Ramos (cell line): Measurements from ENCODE around the gene CD28.

Experiments used
- in situ Hi-C: fragments of 300-500 bp; cut with MboI; formaldehyde crosslinking; loops from one replicate; pipeline ENCODE4 v1.14.3; 2022; ENCODE audit warnings: low sequenced_read_pairs; ENCODE audit not compliant: unreplicated experiment

CD28 gene

GRCh38 chr2:203706403-203706802, at the start of gene CD28:
CD28 (plus strand) TSS chr2:203706639; CDS start chr2:203706697, 58 bp downstream.
- in situ Hi-C loops: no loop called here

DNA sequence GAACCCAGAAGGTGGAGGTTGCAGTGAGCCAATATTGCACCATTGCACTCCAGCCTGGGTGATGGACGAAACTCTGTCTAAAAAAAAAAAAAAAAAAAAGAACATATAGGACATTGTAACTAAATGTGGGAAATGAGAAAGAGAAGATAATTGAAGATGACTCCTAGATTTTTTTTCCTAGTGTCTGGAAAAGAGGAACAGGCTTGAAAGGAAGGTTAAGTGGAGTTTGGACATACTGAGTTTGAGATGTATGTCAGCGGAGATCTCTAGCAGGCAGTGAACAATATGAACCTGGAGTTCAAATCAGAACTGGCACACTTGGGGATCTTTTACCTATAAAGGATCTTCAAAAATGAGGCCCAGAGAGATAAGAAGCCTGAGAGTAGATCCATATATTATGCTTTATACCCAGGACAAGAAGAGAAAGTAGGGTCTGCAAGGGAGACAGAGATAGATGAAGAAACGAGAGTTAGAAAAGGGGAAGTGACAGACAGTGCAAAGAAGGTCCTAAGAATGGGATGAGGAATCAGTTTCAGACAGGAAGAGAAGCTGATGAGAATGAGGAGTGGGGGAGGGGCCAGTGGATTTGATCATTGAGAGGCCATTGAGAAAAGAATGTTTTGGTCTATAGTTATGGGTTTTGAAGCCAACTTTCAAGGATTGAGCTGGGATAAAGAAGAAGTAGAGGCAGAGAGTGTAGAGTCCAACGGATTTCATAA, 46.9 kb upstream of the CD28 start:
- in situ Hi-C loops: loop anchor here (25.0 kb wide), 1 partner anchor 422 kb away; the partner anchor contains the start of gene CYP20A1

DNA sequence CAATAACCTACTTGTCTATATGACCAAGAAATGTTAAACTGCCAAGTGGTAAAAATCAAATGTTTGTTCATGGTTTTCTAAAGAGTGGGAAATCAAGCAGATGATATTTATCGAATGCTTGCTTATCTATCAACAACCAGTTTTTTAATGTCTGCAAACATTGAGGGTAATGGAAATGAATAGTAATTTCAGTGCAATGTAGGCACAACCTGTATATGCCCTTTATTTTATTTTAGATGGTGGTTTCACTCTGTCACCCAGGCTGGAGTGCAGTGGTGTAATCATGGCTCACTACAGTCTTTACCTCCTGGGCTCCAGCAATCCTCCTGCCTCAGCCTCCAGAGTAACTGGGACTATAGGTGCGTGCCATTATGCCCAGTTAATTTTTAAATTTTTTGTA, 46.0 kb upstream of the CD28 start:
- in situ Hi-C loops: loop anchor here (25.0 kb wide), 1 partner anchor 423 kb away; the partner anchor contains the start of gene CYP20A1

- in situ Hi-C loops: loop anchor here (25.0 kb wide), 1 partner anchor 424 kb away; the partner anchor contains the start of gene CYP20A1
Measured at GRCh38 chr2:203661279-203661908, 45.0 kb upstream of the CD28 start.

- in situ Hi-C loops: loop anchor here (25.0 kb wide), 1 partner anchor 425 kb away; the partner anchor contains the start of gene CYP20A1
Measured at GRCh38 chr2:203662487-203662886, 44.0 kb upstream of the CD28 start.

DNA sequence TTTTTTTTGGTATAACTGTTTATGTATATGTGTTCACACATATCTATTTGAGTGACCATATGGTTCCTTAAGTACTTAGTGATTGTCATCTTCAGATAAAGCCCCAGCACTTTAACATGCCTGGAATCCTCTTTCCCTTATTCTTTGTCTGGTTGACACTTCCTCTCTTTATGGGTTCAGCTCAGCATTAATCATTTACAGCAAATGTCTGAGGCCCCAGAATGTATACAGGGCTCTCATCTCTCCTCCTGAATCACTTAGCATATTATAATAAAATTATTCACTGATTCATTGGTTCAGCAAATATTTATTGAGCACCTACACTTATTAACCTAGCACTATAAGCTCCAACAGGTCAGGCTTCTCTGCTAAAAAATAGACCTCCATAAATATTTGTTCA, 43.5 kb upstream of the CD28 start:
- in situ Hi-C loops: loop anchor here (25.0 kb wide), 1 partner anchor 426 kb away; the partner anchor contains the start of gene CYP20A1

DNA sequence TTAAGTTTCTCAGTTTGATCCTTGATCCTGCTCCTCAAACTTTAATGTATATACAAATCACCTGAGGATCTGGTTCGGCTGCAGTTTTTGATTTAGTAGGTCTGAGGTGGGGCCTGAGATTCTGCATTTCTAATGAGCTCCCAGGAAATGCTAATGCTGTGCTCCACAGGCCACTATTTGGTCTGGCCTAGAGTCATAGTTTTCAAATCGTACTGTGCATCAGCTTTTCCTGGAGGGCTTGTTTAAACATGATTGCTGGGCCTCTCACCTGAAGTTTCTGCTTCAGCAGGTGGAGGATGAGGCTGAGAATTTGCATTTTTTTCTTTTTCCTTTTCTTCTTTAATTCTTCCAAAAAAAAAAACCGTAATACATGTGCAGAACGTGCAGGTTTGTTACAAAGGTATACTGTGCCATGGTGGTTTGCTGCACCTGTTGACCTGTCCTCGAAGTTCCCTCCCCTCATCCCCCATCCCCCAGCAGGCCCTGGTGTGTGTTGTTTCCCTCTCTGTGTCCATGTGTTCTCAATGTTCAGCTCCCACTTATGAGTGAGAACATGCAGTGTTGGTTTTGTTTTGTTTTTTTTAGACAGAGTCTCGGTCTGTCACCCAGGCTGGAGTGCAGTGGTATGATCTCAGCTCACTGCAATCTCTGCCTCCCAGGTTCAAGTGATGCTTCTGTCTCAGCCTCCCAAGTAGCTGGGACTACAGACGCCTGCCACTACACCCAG, 42.2 kb upstream of the CD28 start:
- in situ Hi-C loops: loop anchor here (25.0 kb wide), 1 partner anchor 427 kb away; the partner anchor contains the start of gene CYP20A1

DNA sequence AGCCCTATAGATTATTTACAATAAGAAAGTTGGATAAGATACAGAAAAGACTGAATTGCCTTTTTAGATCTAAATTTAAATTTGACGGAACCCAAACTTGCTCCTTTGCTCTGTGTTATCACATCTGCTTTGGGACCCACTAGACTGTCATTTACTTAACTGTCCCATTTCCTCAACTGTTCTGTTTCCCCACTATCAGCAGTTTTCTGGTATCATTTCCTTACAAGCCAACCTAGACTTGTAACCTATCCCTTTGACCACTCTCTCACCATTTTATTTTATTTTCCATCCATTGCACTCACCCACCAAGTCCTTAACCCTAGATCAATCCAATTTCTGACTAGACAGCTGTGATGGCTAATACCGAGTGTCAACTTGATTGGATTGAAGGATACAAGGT, 38.6 kb upstream of the CD28 start:
- in situ Hi-C loops: loop anchor here (25.0 kb wide), 1 partner anchor 431 kb away; the partner anchor contains the start of gene CYP20A1

DNA sequence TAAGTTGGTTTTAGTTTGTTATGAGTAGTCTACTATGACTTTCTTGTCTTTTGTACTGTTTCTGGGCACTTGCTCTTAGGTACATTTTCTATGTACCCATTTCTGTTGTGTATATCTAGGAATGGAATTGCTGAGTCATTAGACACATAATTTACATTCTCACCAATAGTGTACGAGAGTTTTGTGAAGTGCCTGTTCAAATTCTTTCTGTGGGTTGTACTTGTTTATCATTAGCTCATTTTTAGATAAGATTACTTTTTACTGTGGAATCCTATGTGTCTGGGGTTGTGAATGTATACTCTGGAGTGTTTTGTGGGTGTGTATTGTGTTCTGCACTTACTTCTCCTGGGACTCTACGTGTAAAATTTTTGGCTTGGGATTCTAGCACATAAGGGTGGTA, 36.6 kb upstream of the CD28 start:
- in situ Hi-C loops: loop anchor here (25.0 kb wide), 1 partner anchor 433 kb away; the partner anchor contains the start of gene CYP20A1

DNA sequence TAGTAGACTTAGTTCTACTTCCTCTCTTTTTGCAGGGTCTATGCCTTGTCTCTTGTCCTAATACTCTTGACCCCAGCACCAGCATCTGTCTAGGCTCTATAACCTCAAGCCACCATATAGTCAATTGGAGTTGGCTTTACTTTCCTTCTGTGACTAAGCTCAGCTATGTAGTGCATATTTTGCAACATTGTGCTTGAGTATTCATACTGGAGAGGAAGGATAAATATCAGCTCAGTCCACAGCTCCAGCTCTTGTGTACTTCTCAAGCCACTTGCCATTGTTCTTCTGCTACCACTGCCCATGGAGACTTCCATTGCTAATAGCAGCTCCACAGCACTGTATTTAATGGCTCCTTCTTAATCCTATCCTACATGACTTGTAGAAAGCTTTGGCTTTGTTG, 35.5 kb upstream of the CD28 start:
- in situ Hi-C loops: loop anchor here (25.0 kb wide), 1 partner anchor 434 kb away; the partner anchor contains the start of gene CYP20A1

DNA sequence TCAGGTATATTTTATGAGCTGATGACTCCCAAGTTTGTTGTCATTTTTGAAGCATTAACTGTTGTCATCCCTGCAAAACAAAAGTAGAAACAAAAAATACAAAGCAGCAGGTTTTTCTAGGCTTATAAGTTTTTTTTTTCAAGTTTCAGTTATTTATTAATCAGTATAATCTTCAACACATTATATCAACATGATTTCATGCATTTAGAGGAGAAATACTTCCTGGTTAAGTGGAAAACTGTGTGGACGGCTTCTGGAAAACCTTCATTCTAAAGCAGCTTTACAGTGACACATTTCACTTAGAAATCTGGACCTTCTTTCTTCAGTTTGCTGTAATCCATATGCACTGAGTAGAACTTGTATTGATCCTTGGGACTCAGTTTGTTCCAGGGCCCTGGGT, 34.6 kb upstream of the CD28 start:
- in situ Hi-C loops: loop anchor here (25.0 kb wide), 1 partner anchor 435 kb away; the partner anchor contains the start of gene CYP20A1

DNA sequence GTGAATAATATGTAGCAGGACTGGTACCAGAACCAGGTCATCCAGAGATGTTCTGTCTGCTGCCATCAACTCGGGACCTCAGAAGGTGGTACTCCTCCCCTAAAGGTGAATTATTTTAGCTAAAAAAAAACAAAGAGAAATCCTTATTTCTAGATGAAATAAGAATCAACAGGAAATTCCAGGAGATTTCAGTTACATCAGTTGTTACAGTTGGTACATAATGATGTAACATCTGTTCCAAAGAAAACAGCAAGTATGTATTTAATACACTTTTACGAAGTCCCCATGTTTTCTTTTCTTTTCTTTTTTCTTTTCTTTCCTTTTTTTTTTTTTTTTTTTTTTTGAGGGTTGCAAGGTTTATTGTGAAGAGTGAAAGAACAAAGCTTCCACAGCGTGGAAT, 33.6 kb upstream of the CD28 start:
- in situ Hi-C loops: loop anchor here (25.0 kb wide), 1 partner anchor 436 kb away; the partner anchor contains the start of gene CYP20A1

DNA sequence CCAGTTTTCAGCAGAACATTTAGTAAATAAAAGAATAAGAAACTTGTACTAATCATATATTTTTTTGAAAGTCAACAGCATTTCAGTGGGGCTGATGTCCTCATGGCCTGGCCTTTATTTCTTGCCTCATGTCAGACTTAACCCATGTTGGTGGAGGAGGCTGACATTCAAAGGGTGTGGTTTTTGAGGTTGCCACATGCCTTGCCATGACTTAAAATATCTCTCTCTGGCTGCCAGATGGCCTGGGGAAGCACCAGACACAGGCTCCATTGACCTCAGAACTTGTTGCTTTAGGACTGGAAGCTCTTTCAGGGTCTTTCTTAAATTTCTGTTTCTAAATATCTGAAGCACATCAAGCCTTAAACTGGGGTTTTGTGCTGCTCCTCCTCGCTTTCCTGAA, 32.5 kb upstream of the CD28 start:
- in situ Hi-C loops: loop anchor here (25.0 kb wide), 1 partner anchor 437 kb away; the partner anchor contains the start of gene CYP20A1

DNA sequence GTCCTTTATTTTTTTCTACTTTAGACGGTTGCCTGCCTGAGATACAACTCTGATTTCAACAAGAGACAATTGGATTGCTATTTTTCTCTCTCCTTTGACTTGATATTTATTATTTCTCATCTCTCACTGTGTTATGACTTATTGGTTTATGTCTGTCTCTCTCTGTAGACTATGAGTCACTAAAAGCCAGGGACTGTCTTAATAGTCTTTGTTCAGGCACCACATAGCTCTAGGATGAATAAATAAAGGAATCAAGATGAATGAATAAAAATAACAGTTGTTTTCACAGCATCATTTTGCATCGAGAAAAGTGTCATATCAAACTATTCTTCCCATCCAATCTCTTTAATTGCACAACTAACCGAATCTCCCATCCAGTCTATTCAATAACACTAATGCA, 31.4 kb upstream of the CD28 start:
- in situ Hi-C loops: no loop called here

- in situ Hi-C loops: no loop called here
Measured at GRCh38 chr2:203678971-203679370, 27.5 kb upstream of the CD28 start.

DNA sequence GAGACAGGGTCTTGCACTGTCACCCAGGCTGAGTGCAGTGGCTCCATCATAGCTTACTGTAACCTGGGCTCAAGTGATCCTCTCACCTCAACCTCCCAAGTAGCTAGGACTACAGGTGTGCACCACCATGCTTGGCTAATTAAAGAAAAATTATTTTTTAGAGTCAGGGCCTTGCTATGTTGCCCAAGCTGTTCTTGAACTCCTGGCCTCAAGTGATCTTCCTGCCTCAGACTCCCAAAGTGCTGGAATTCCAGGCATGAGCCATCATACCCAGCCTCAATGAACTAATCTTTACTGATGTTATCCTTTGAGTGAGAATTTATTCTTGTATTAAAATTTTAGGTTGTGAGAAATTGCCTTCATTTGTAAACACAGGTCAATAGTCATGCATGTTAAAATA, 27.0 kb upstream of the CD28 start:
- in situ Hi-C loops: no loop called here

- in situ Hi-C loops: no loop called here
Measured at GRCh38 chr2:203681978-203682377, 24.5 kb upstream of the CD28 start.

- in situ Hi-C loops: no loop called here
Measured at GRCh38 chr2:203682688-203683130, 23.7 kb upstream of the CD28 start.

- in situ Hi-C loops: no loop called here
Measured at GRCh38 chr2:203683421-203683820, 23.0 kb upstream of the CD28 start.

DNA sequence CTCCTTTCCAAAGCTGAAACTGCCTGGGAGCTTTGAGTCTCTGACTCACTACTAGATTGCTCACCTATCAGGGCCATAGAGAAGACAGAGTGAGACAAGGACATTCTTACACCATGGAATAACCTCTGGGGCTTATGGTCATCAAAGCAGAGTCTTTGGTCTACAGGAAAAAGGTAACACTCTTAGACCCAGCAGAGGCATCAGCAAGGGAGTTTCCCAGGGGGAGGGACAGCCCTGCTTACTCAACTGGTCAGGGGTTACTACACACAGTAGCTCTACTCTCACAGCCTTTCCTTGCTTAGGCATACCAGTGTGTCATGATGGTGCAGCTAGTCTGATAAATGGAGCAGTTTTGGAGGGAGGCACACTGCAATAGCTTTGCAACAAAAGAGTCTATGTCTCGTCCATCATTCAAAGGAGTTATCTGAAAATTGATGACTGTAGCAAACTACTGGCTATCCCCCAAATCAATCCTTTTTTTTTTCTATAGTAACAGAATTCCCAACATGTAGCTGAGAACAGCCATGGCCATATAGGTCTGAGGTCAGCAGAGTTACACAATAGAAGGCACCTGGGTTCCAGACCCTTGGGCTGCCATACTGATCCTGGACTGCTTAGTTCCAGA, 22.4 kb upstream of the CD28 start:
- in situ Hi-C loops: no loop called here
